Gastrocnemius medialis (tissue), 4 donors: Measurements from ENCODE around the gene GART. TPM values are rescaled to one million over a fixed set of nuclear protein-coding genes. Genes with fewer than 3 reads are reported as not detected.
A peak's percentile ranks its signal among the peaks of the same experiment; 100 is the strongest.

Experiments used
- ATAC-seq, 2 donors: fragments of 150-250 bp; one replicate each; pipeline ENCODE4 v1.9.1; 2016
- DNase-seq, 2 donors: peaks; one replicate each; pipeline ENCODE4 v3.0.0-alpha.2; 2019
- H3K27ac ChIP-seq, 4 donors: fragments of 200-600 bp; sonication (generic); 1 replicate in 1 of 4; 2 replicates in 3 of 4; pipeline ENCODE4 v1.5.1; 2016 to 2018; ENCODE audit warnings: mild to moderate bottlenecking in 2 of 4, moderate library complexity in 1 of 4
- H3K27me3 ChIP-seq, 3 donors: fragments of 200-600 bp; sonication (generic) in 2 of 3; 1 replicate in 1 of 3; 2 replicates in 2 of 3; pipeline versions ENCODE4 v1.5.1 to v1.6.0; 2016 to 2019; ENCODE audit warnings: mild to moderate bottlenecking in 1 of 3, moderate library complexity in 1 of 3
- H3K36me3 ChIP-seq, 2 donors: fragments of 200-600 bp; sonication (generic) in 1 of 2; one replicate each; pipeline ENCODE4 v1.5.1; 2017 to 2018
- H3K4me1 ChIP-seq, 2 donors: fragments of 200-600 bp; sonication (generic) in 1 of 2; one replicate each; pipeline ENCODE4 v1.5.1; 2016 to 2017; ENCODE audit warnings: mild to moderate bottlenecking in 2 of 2
- H3K4me3 ChIP-seq, 4 donors: fragments of 200-600 bp; sonication (generic) in 3 of 4; 1 replicate in 1 of 4; 2 replicates in 3 of 4; pipeline ENCODE4 v1.5.1; 2016 to 2019; ENCODE audit warnings: mild to moderate bottlenecking in 2 of 4
- H3K9me3 ChIP-seq, 3 donors: fragments of 200-600 bp; sonication (generic) in 2 of 3; 1 replicate in 1 of 3; 2 replicates in 2 of 3; pipeline ENCODE4 v1.5.1; 2016 to 2019
- CTCF ChIP-seq, 5 experiments: fragments of 450-650 bp in 3 of 5; fragments of 200-600 bp in 2 of 5; sonication (generic) in 2 of 5; IDR thresholded peaks in 4 of 5; conservative IDR thresholded peaks in 1 of 5; 1 replicate in 4 of 5; 2 replicates in 1 of 5; pipeline ENCODE4 v1.5.1; 2016 to 2019; ENCODE audit warnings: antibody characterized with exemption in 5 of 5, mild to moderate bottlenecking in 3 of 5, moderate library complexity in 3 of 5
- POLR2A ChIP-seq, 2 donors: fragments of 450-650 bp; IDR thresholded peaks; one replicate each; pipeline ENCODE4 v1.6.1; 2017; ENCODE audit warnings: antibody characterized with exemption in 2 of 2, mild to moderate bottlenecking in 2 of 2, moderate library complexity in 2 of 2
- in situ Hi-C, 4 donors: fragments of 200-750 bp; cut with MboI; loops; one replicate each; pipeline versions ENCODE4 v1.15.0 to v1.8.0; 2017; ENCODE audit warnings: low sequenced_read_pairs in 4 of 4
- intact Hi-C: fragments of 100-400 bp; cut with DNase I; formaldehyde crosslinking; loops from one replicate; pipeline ENCODE4 v1.15.1; 2023; ENCODE audit warnings: low total_unique reads
- total RNA-seq, 4 donors: library from RNA; depleted of rRNA; stranded (reverse); fragments of >200 nt; gene quantifications; one replicate each; pipeline versions ENCODE4 v1.1.0 to v1.2.3, GENCODE V29; 2016

The GART gene
- total RNA-seq, 4 donors from 2014 or later: 46.3 to 97.5 (median 55.4) TPM

DNA sequence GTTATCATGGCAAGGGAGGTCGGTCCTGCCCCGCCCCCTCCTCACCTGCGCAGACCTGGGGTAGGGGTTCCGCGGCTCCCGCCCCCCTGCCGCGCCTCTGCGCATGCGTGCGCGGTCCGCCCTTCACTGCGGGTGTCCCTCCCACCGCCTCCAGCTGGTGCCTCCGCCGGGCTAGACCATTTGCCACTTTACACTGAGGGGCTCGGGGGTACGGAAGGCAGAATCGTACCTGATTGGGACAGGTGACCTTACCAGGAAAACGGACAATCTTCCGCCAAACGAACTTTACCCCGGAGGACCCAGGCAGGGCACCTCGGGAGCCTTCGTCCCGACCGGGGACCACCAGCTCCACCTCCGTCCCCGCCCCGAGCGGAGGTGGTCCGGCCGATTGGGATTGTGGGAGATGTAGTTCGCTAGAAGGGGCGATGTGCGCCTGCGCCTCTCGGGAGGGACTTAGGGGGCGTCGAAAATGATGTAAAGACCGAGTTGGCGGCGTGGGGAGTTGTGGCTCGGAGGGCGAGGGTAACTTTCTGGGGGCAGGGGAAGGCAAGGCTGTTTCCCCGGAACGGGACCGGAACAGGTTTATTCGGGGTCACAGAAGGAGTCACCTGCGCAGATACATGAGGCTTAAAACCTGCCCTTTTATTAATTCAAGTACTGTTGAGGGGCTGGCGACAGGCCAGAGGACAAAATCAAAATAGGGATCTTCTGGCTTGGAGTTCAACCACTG is 50.4 kb downstream of the GART start, which contains the start of gene DNAJC28:
DNAJC28 (minus strand) TSS at position 344 of the 730 bp plus-strand sequence. CDS start 2,323 bp downstream, outside the sequence.
- TF ChIP-seq POLR2A (IDR thresholded peaks at IDR 0.05): peak; percentile 44 to 50
- TF ChIP-seq CTCF (IDR thresholded peaks at IDR 0.05 in 4 of 5, conservative IDR thresholded peaks at IDR 0.05 in 1 of 5): no peak
- H3K36me3 ChIP-seq: no peaks in the 10 kb centered on the region
- H3K4me1 ChIP-seq: peaks cover 3 to 12% of the 10 kb centered on the region in 2 donors
- peak within 1 kb of the TSS; percentile 86 to 91 (median 88) for H3K27ac ChIP-seq
- H3K4me3 ChIP-seq: peak within 1 kb of the TSS; percentile 59 to 93 (median 82)
- no peaks in the 10 kb centered on the region for H3K9me3 ChIP-seq
- H3K27me3 ChIP-seq: no peaks in the 10 kb centered on the region
- in situ Hi-C loops (no loop called here), intact Hi-C loops (loop anchor here (1.0 to 2.0 kb wide), 3 partner anchors 11 to 149 kb away; partner anchors contain the start of genes CRYZL1 and GART)
- peak; percentile 81 to 88 for DNase-seq
- peak; percentile 97 to 99 for ATAC-seq

DNA sequence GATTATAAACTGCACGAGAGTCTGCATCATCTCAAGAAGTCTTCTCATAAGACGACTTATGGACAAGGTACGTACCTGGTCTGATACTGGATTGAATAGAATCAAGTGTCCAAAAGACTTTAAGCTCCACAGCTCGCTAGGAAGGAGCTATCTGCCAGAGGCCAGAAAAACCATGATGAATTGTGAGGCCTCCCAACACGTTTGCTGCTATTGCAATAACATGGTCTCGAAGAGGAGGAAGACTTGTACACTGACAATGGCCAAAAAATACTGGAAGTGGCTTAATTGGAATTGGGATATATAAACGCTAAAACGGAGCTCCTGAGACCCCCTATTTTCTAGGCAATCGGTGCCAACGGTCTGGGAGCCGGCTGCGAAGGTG is 50.9 kb downstream of the GART start:
- intact Hi-C loops (loop anchor here (1.0 to 2.0 kb wide), 3 partner anchors 11 to 150 kb away; partner anchors contain the start of genes CRYZL1 and GART), in situ Hi-C loops (no loop called here)
- Histone ChIP-seq H3K27me3 (no peaks in the 10 kb centered on the region), H3K9me3 (no peaks in the 10 kb centered on the region), H3K27ac (peak overlapping the region; percentile 86 to 91 (median 88)), H3K4me1 (peaks cover 3 to 12% of the 10 kb centered on the region in 2 donors), H3K36me3 (no peaks in the 10 kb centered on the region), H3K4me3 (peak overlapping the region; percentile 59 to 93 (median 82))
- ATAC-seq (peak; percentile 23 to 25), DNase-seq (no peak)
- no peak for TF ChIP-seq POLR2A (IDR thresholded peaks at IDR 0.05)
- no peak for TF ChIP-seq CTCF (IDR thresholded peaks at IDR 0.05 in 4 of 5, conservative IDR thresholded peaks at IDR 0.05 in 1 of 5)

GRCh38 chr21:33488936-33489335 is 53.0 kb downstream of the GART start:
- H3K36me3 ChIP-seq: no peaks in the 10 kb centered on the region
- peaks cover 3 to 12% of the 10 kb centered on the region in 2 donors for H3K4me1 ChIP-seq
- no peaks in the 10 kb centered on the region for H3K9me3 ChIP-seq
- H3K27me3 ChIP-seq: no peaks in the 10 kb centered on the region
- DNase-seq (no peak), ATAC-seq (no peak)
- TF ChIP-seq POLR2A (IDR thresholded peaks at IDR 0.05) (no peak), CTCF (IDR thresholded peaks at IDR 0.05 in 4 of 5, conservative IDR thresholded peaks at IDR 0.05 in 1 of 5) (no peak)
- in situ Hi-C loops (no loop called here), intact Hi-C loops (no loop called here)
- no peak overlapping the region for H3K4me3 ChIP-seq
- no peak overlapping the region for H3K27ac ChIP-seq

GRCh38 chr21:33487996-33488395 is 53.9 kb downstream of the GART start:
- intact Hi-C loops: no loop called here
- Histone ChIP-seq H3K4me3 (no peak overlapping the region), H3K27ac (no peak overlapping the region), H3K36me3 (no peaks in the 10 kb centered on the region), H3K9me3 (no peaks in the 10 kb centered on the region), H3K27me3 (no peaks in the 10 kb centered on the region), H3K4me1 (peaks cover 3 to 12% of the 10 kb centered on the region in 2 donors)
- DNase-seq: no peak
- ATAC-seq: no peak
- TF ChIP-seq CTCF (IDR thresholded peaks at IDR 0.05 in 4 of 5, conservative IDR thresholded peaks at IDR 0.05 in 1 of 5) (no peak), POLR2A (IDR thresholded peaks at IDR 0.05) (no peak)
- in situ Hi-C loops: no loop called here
